DMS114 treated with DMSO at 0.1 percent for 48 hours (cell line): ENCODE data around the gene NKAIN2.
"Not testable (repeated sequence)": the region's sequence is repeated elsewhere in the genome, so short reads cannot be mapped to it uniquely, and the experiment has no call there.

Experiments used
- DNase-seq: peaks from one replicate; lab custom pipeline; 2025; ENCODE audit not compliant: unreplicated experiment; lab: John Stamatoyannopoulos, UW

NKAIN2 gene

DNA sequence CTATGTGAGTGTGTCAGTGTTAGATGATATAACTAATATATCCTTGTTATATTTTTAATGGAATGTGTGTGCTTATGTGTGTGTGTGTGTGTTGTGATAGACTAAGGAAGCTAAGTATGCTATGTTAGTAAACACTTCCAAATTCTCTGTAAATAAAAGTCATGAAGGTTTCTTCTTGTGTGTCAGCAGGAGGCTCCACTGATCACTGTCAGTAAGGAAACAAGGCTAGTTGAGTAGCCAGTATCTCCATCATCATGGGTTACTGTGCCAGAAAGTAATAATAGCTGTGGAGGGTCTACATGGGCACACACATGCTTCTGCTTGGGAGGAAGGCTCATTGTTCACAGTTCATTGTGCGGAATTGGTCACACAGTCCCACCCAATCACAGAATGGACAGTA is 855.8 kb downstream of the NKAIN2 start:
- no peak for DNase-seq

DNA sequence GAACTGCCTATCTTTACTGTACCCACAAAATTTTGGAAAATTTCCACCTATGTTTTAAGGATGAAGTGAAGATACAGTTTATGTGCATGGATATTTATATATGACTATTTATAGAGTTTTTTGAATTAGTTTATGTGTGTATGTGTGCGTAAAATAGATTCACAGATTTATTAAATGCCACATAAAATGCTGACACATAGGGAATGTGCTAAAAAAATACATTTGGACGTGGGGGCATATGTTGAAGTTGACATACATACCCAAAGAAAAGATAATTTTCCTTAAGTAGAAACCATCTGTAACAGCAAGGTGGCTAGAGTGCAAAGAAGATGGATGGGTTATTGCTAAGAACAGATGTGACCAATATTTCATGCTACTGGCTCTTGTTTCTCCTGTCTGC is 856.5 kb downstream of the NKAIN2 start:
- no peak for DNase-seq

DNA sequence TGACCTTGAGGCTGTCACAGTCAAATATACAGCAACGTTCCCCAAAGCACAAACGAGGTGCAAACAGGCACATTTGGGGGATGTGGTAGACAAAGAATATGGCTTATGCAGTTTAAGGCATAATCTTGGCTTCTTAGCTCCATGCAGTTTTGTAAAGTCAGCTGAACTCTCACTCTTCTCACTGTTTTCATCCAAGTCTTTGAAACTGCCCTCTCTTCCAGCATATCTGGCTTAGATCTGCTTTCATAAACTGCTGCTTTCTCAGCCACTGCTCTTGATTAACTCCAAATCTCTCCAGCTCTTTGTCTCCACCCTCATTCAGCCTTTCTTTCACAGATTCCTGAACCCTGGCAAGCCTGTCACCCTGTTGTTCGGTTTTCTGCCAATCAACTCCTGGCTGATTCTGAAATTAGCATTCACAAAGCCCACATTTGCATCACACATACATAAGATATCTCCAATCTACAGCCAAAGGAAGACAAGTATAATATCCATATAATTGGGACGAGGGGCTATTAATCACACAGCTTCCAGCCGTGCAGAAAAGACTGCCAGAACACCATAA is 857.5 kb downstream of the NKAIN2 start:
- no peak for DNase-seq

- no peak for DNase-seq
Measured at GRCh38 chr6:124668028-124668427, 864.4 kb downstream of the NKAIN2 start.

DNA sequence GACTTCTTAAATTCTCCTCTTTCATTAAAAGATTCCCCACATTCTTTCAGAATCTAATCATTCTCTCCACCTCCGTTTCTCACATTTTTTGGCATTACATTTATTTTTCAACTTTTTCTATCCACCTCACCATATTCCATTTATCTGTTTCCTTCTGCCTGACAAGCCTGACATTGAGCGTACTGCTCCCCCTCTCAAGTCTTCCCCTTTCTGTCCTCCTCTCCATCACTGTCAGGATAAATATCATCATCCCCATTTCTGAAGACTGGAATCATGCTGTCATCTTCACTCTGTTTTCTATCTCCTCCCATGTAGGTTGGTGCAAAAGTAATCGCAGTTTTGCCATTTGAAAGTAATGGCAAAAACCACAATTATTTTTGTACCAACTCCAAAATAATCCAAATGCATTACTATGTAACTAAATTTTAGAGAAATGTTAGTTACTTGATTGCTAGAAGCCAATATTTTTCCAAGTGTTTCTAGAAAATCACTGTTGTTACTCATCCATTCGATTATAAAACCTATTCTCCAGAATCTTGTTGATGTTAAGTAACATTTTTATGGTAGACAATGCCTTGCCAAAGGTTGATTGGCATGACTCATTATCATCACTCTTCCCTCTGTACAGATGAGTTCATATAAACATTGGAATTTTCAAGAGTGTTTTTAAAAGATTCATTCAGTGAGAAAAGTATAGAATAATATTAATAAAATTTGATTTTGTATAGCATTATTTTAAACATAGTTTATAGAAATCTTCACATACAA is 866.2 kb downstream of the NKAIN2 start:
- no peak for DNase-seq

- DNase-seq, result no peak
Measured at GRCh38 chr6:124670801-124671200, 867.1 kb downstream of the NKAIN2 start.

GRCh38 chr6:124671324-124671723 is 867.7 kb downstream of the NKAIN2 start:
- no peak for DNase-seq

GRCh38 chr6:124674042-124674441 is 870.4 kb downstream of the NKAIN2 start:
- DNase-seq, result no peak

GRCh38 chr6:124676033-124676432 is 872.4 kb downstream of the NKAIN2 start:
- DNase-seq, result no peak

- no peak for DNase-seq
Measured at GRCh38 chr6:124677874-124678273, 874.2 kb downstream of the NKAIN2 start.

DNA sequence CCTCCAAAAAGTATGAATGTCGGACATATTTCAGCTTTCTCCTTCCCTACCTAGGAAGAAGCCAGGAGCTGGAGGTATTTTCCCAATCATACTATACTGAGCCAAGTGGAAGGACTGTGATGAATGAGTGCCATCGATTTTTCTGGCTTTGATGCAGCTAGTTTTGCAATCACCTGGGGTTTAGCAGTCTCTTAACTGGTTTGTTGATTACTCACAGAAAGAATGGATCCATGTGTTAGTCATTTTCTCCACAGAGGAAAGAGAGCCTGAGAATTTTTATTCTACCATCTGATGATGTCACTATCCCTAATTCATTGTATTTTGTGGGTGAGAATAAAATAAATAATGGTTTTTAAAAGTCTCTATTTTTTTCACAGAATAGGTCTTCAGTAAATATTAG is 875.7 kb downstream of the NKAIN2 start:
- no peak for DNase-seq

DNA sequence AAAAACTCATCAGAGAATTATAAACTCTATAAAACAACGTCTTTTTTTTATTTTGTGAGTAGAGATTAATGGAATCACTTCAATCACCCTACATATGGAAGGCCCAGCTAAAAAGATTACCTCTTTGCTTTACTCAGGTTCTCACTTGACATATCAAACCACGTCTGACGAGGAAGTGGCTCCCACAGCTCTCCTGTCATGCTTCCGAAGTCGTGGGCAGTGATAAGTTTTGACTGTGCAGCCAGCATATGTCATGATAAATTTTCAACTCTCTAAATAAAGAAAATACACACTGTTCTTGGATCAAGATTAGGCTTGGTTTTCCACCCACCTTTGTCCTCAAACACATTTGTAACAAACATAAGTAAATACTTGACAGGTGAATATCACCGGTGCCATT is 879.1 kb downstream of the NKAIN2 start:
- no peak for DNase-seq

GRCh38 chr6:124683507-124683906 is 879.8 kb downstream of the NKAIN2 start:
- no peak for DNase-seq

DNA sequence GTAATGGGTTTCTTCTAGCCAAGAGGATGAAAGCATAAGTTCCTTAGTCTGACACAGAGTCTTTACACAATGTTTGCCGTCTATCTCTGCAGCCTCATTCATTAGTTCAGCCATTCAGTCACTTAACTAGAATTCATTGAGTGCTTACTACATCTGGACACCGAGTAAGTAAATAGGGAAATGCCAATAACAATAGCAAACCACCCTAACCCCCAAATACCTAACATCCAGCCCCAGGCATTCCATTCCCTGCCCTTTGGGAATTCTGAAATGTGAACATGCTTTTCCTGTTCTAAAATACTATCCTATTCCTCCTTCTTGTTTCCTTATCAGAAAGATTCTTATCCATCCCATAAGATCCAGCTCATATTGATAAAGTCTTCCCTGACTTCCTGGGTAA is 881.0 kb downstream of the NKAIN2 start:
- no peak for DNase-seq

DNA sequence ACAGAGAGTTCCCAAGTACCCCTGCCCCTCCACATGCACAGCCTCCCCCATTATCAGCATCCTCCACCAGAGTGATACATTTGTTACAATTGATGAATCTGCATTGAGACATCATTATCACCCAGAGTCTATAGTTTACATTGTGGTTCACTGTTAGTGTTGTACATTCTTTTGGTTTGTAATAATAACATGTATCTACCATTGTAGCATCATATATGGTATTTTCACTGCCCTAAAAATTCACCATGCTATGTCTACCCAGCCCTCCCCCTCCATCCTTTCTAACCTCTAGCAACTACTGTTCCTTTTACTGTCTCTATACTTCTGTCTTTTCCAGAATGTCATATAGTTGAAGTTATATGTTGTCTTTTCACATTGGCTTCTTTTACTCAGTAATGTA is 884.7 kb downstream of the NKAIN2 start:
- no peak for DNase-seq

DNA sequence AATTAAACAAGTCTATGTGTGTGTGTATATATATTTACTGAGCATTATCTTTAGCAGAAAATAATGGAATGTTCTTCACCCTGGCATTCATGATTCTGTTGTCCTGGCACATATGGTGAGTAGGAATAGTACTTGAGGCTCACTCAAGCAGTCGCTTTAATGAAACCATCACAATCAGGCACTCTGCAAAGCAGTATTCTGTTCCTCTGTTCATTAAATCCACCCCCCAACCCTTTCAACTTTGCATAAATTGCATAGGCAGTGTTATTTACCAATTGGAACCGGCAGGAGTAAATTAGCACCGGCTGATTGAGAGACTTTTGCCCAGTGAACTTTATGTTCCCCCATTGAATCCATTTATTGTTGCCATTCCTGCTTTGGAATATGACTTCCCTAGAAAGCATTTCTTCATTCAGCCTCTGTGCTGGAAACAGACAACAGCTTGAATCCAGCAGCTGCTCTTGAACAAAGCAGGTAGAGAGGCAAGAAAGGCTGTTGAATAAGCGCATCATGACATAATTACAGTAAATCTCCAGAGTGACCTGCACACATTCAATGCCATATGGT is 890.6 kb downstream of the NKAIN2 start:
- DNase-seq, result no peak

DNA sequence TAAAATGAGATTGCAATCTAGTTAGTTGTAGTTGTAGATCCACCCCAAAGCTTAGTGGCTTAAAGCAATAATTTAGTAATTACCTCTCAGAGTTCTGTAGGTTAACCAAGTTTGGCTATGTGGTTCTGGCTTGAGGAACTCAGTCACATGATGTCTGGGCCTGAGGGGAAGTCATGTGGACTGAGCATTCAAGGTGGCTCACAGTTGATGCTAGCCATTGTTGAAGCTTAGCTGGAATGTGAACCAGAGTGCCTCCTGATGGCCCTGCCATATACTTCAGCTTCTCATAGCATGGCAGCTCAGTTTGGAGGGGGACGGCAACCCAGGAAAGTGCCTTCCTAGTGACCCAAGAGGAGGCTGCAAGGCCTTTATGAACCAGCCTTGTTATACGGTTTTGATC is 895.4 kb downstream of the NKAIN2 start:
- no peak for DNase-seq

DNA sequence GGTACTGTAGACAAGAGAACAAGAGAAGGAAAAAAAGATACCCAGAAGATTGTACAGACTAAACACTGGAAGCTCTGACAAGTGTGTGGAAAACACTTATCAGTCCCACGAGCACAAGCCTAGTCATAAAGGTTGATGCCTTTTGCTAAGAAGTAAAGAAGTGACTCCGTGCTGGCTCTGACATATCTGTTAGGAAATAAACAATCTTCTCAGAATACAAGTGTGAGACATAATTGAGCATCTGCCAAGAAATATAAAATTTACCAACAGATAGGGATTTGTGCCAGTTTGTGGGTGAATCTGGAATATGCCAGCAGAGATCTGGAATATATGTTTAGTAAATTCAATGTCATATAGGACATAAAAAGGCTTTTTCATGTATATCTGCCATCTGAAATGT is 899.9 kb downstream of the NKAIN2 start:
- DNase-seq, result no peak

GRCh38 chr6:124712532-124712931 is 908.9 kb downstream of the NKAIN2 start:
- not testable (repeated sequence) for DNase-seq

DNA sequence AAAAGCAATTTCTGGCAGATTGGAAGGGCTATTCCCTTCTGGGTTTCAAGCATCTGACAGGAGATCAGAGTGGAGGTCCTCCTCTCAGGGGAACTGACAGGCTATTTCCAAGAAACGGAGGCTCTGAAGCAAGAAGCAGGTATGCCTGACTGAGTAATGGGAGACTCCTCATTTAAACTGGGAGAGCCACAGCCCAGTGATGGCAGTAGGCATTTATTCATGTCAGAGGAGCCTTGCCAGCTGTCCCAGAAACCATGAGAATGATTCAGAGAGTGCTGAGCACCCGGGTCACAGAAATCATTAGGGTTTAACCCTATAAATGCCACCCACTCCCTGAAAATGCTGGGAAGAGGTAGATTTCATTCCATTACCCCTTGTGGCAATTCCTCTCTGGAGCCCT is 911.1 kb downstream of the NKAIN2 start:
- no peak for DNase-seq

DNA sequence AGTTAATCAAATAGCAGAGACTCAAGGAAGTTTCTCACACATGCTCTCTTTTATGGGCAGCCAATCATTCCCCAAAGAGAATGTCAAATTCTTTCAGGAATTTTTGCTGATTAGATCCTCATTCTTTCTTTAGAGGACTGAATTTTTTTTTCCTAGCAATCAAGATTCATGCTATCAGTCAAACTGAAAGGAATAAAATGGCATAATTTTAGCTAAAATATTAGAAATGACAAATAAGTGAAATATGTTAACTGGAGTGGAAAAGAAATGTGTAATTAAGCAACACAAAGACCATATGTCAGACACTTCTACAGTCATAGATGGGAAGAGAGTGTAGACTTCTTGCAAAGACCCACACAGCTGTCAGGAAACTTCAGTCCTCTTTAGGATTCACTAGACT is 916.2 kb downstream of the NKAIN2 start:
- no peak for DNase-seq

GRCh38 chr6:124721331-124721730 is 917.7 kb downstream of the NKAIN2 start:
- no peak for DNase-seq
